Hepatocyte (in vitro differentiated cells): Measurements from ENCODE around the gene CCDC81. TPM values are rescaled to one million over a fixed set of nuclear protein-coding genes. Genes with fewer than 3 reads are reported as not detected.

Experiments
- DNase-seq: peaks from one replicate; pipeline ENCODE4 v3.0.0-alpha.2; 2016; ENCODE audit warnings: low spot score
- H2AFZ ChIP-seq: fragments of 200-600 bp; sonication (generic); 2 replicates; pipeline ENCODE4 v1.6.0; 2016; ENCODE audit warnings: antibody characterized with exemption, mild to moderate bottlenecking
- H3K27ac ChIP-seq: fragments of 200-600 bp; sonication (generic); 2 replicates; pipeline ENCODE4 v1.5.1; 2016; ENCODE audit warnings: mild to moderate bottlenecking
- H3K27me3 ChIP-seq: fragments of 200-600 bp; sonication (generic); 2 replicates; pipeline ENCODE4 v1.6.1; 2016
- H3K36me3 ChIP-seq: fragments of 200-600 bp; sonication (generic); replicated peaks from 2 replicates; pipeline ENCODE4 v1.5.1; 2016; ENCODE audit warnings: low read depth; ENCODE audit not compliant: insufficient read depth
- H3K4me1 ChIP-seq: fragments of 200-600 bp; sonication (generic); 2 replicates; pipeline ENCODE4 v1.5.1; 2016; ENCODE audit warnings: mild to moderate bottlenecking, moderate library complexity; ENCODE audit not compliant: insufficient read depth
- H3K4me2 ChIP-seq: fragments of 200-600 bp; sonication (generic); 2 replicates; pipeline ENCODE4 v1.6.0; 2016
- H3K4me3 ChIP-seq: fragments of 200-600 bp; sonication (generic); 2 replicates; pipeline ENCODE4 v1.5.1; 2016; ENCODE audit warnings: mild to moderate bottlenecking
- H3K79me2 ChIP-seq: fragments of 200-600 bp; sonication (generic); 2 replicates; pipeline ENCODE4 v1.6.0; 2017; ENCODE audit warnings: mild to moderate bottlenecking
- H3K9me2 ChIP-seq: fragments of 200-600 bp; sonication (generic); replicated peaks from 2 replicates; pipeline ENCODE4 v1.6.0; 2017; ENCODE audit warnings: mild to moderate bottlenecking; ENCODE audit not compliant: insufficient read depth
- H3K9me3 ChIP-seq: fragments of 200-600 bp; sonication (generic); 2 replicates; pipeline ENCODE4 v1.5.1; 2016; ENCODE audit warnings: low read depth, mild to moderate bottlenecking
- H4K20me1 ChIP-seq: fragments of 200-600 bp; sonication (generic); 2 replicates; pipeline ENCODE4 v1.6.0; 2016; ENCODE audit warnings: mild to moderate bottlenecking; ENCODE audit not compliant: insufficient read depth, poor library complexity, severe bottlenecking
- CTCF ChIP-seq: fragments of 200-600 bp; sonication (generic); IDR thresholded peaks from 2 replicates; pipeline ENCODE4 v1.5.1; 2016; ENCODE audit warnings: antibody characterized with exemption, mild to moderate bottlenecking; ENCODE audit not compliant: poor library complexity
- EZH2 ChIP-seq: fragments of 200-600 bp; sonication (generic); IDR thresholded peaks from 2 replicates; pipeline ENCODE4 v1.6.1; 2016; ENCODE audit warnings: antibody characterized with exemption, mild to moderate bottlenecking, borderline replicate concordance
- EZH2phosphoT487 ChIP-seq: fragments of 200-600 bp; sonication (generic); IDR thresholded peaks from one replicate; pipeline ENCODE4 v1.6.1; 2018; ENCODE audit warnings: antibody characterized with exemption, mild to moderate bottlenecking, low read depth, moderate library complexity; ENCODE audit not compliant: unreplicated experiment, severe bottlenecking
- WGBS: methylation state at CpG from one replicate; pipeline ENCODE4 v1.1.6; 2016; ENCODE audit warnings: low lambda C conversion rate; ENCODE audit errors: missing lambda C conversion rate; 5-methylcytosine and 5-hydroxymethylcytosine counted together
- polyA plus RNA-seq: library from polyadenylated mRNA; unstranded; fragments of >200 nt; fragmentation: Nextera tagmentation; extraction: Ambion mirVana; gene quantifications from 2 replicates; pipeline ENCODE4 v1.2.1, GENCODE V29; 2016
- total RNA-seq: library from RNA; depleted of rRNA; stranded (reverse); fragments of >200 nt; gene quantifications from 2 replicates; pipeline ENCODE4 v1.2.3, GENCODE V29; 2014

The CCDC81 gene
- total and polyA plus RNA-seq, 2 experiments from 2014 or later: 0.16 to 0.33 TPM

GRCh38 chr11:86449993-86450629 lies 75.4 kb downstream of the CCDC81 start:
- H3K9me2 ChIP-seq: no peaks in the 10 kb centered on the region
- no peaks in the 10 kb centered on the region for H3K79me2 ChIP-seq
- no peaks in the 10 kb centered on the region for H3K36me3 ChIP-seq
- H3K27ac ChIP-seq: no peak overlapping the region
- 93% methylated on average over 5 of the region's 5 CpGs for WGBS
- H3K4me3 ChIP-seq: no peak overlapping the region
- no peak overlapping the region for H3K4me2 ChIP-seq
- no peaks in the 10 kb centered on the region for H4K20me1 ChIP-seq
- H2AFZ ChIP-seq: no peak overlapping the region
- H3K9me3 ChIP-seq: no peaks in the 10 kb centered on the region
- H3K4me1 ChIP-seq: no peaks in the 10 kb centered on the region
- TF ChIP-seq EZH2phosphoT487 (no peak), EZH2 (no peak), CTCF (no peak)
- H3K27me3 ChIP-seq: no peaks in the 10 kb centered on the region
- no peak for DNase-seq

- Histone ChIP-seq H3K4me2 (no peak overlapping the region), H3K79me2 (no peaks in the 10 kb centered on the region)
- WGBS: 91% methylated on average over 2 of the region's 2 CpGs
Observed at GRCh38 chr11:86453290-86454030, 78.8 kb downstream of the CCDC81 start.

GRCh38 chr11:86456075-86456939 lies 81.6 kb downstream of the CCDC81 start:
- WGBS: 16% methylated on average over 9 of the region's 9 CpGs
- Histone ChIP-seq H3K27ac (no peak overlapping the region), H3K27me3 (no peaks in the 10 kb centered on the region), H3K79me2 (no peaks in the 10 kb centered on the region), H3K9me2 (no peaks in the 10 kb centered on the region), H3K36me3 (no peaks in the 10 kb centered on the region), H3K4me3 (no peak overlapping the region), H2AFZ (no peak overlapping the region), H3K4me1 (no peaks in the 10 kb centered on the region), H3K9me3 (no peaks in the 10 kb centered on the region), H3K4me2 (no peak overlapping the region), H4K20me1 (no peaks in the 10 kb centered on the region)
- no peak for TF ChIP-seq EZH2phosphoT487
- no peak for TF ChIP-seq EZH2
- TF ChIP-seq CTCF: peak; percentile 96
- DNase-seq: peak; percentile 93

More at GRCh38 chr11:86453290-86454030, 78.8 kb downstream of the CCDC81 start:
- Histone ChIP-seq H4K20me1 (no peaks in the 10 kb centered on the region), H3K27ac (no peak overlapping the region), H3K9me2 (no peaks in the 10 kb centered on the region), H2AFZ (no peak overlapping the region), H3K9me3 (no peaks in the 10 kb centered on the region), H3K4me1 (no peaks in the 10 kb centered on the region), H3K4me3 (no peak overlapping the region), H3K36me3 (no peaks in the 10 kb centered on the region), H3K27me3 (no peaks in the 10 kb centered on the region)
- DNase-seq: no peak
- TF ChIP-seq EZH2 (no peak), CTCF (no peak), EZH2phosphoT487 (no peak)
